Gastrocnemius medialis (tissue), 4 donors: Measurements from ENCODE around the gene HDHD3. TPM values are rescaled to one million over a fixed set of nuclear protein-coding genes. Genes with fewer than 3 reads are reported as not detected.
"Not testable (repeated sequence)": the region's sequence is repeated elsewhere in the genome, so short reads cannot be mapped to it uniquely, and the experiment has no call there.

Experiments used
- ATAC-seq, 2 donors: fragments of 150-250 bp; one replicate each; pipeline ENCODE4 v1.9.1; 2016
- DNase-seq, 2 donors: peaks; one replicate each; pipeline ENCODE4 v3.0.0-alpha.2; 2019
- H3K27ac ChIP-seq, 4 donors: fragments of 200-600 bp; sonication (generic); 1 replicate in 1 of 4; 2 replicates in 3 of 4; pipeline ENCODE4 v1.5.1; 2016 to 2018; ENCODE audit warnings: mild to moderate bottlenecking in 2 of 4, moderate library complexity in 1 of 4
- H3K27me3 ChIP-seq, 3 donors: fragments of 200-600 bp; sonication (generic) in 2 of 3; 1 replicate in 1 of 3; 2 replicates in 2 of 3; pipeline versions ENCODE4 v1.5.1 to v1.6.0; 2016 to 2019; ENCODE audit warnings: mild to moderate bottlenecking in 1 of 3, moderate library complexity in 1 of 3
- H3K36me3 ChIP-seq, 2 donors: fragments of 200-600 bp; sonication (generic) in 1 of 2; one replicate each; pipeline ENCODE4 v1.5.1; 2017 to 2018
- H3K4me1 ChIP-seq, 2 donors: fragments of 200-600 bp; sonication (generic) in 1 of 2; one replicate each; pipeline ENCODE4 v1.5.1; 2016 to 2017; ENCODE audit warnings: mild to moderate bottlenecking in 2 of 2
- H3K4me3 ChIP-seq, 4 donors: fragments of 200-600 bp; sonication (generic) in 3 of 4; 1 replicate in 1 of 4; 2 replicates in 3 of 4; pipeline ENCODE4 v1.5.1; 2016 to 2019; ENCODE audit warnings: mild to moderate bottlenecking in 2 of 4
- H3K9me3 ChIP-seq, 3 donors: fragments of 200-600 bp; sonication (generic) in 2 of 3; 1 replicate in 1 of 3; 2 replicates in 2 of 3; pipeline ENCODE4 v1.5.1; 2016 to 2019
- POLR2A ChIP-seq, 2 donors: fragments of 450-650 bp; IDR thresholded peaks; one replicate each; pipeline ENCODE4 v1.6.1; 2017; ENCODE audit warnings: antibody characterized with exemption in 2 of 2, mild to moderate bottlenecking in 2 of 2, moderate library complexity in 2 of 2
- in situ Hi-C, 4 donors: fragments of 200-750 bp; cut with MboI; loops; one replicate each; pipeline versions ENCODE4 v1.15.0 to v1.8.0; 2017; ENCODE audit warnings: low sequenced_read_pairs in 4 of 4
- intact Hi-C: fragments of 100-400 bp; cut with DNase I; formaldehyde crosslinking; loops from one replicate; pipeline ENCODE4 v1.15.1; 2023; ENCODE audit warnings: low total_unique reads
- total RNA-seq, 4 donors: library from RNA; depleted of rRNA; stranded (reverse); fragments of >200 nt; gene quantifications; one replicate each; pipeline versions ENCODE4 v1.1.0 to v1.2.3, GENCODE V29; 2016
- TF ChIP-seq, protein P1 (sequence below), 5 experiments: fragments of 450-650 bp in 3 of 5; fragments of 200-600 bp in 2 of 5; sonication (generic) in 2 of 5; IDR thresholded peaks in 4 of 5; conservative IDR thresholded peaks in 1 of 5; 1 replicate in 4 of 5; 2 replicates in 1 of 5; pipeline ENCODE4 v1.5.1; 2016 to 2019; ENCODE audit warnings: antibody characterized with exemption in 5 of 5, mild to moderate bottlenecking in 3 of 5, moderate library complexity in 3 of 5

Gene HDHD3
- total RNA-seq, 4 donors from 2014 or later = 10.3 to 16.2 (median 14.1) TPM

DNA sequence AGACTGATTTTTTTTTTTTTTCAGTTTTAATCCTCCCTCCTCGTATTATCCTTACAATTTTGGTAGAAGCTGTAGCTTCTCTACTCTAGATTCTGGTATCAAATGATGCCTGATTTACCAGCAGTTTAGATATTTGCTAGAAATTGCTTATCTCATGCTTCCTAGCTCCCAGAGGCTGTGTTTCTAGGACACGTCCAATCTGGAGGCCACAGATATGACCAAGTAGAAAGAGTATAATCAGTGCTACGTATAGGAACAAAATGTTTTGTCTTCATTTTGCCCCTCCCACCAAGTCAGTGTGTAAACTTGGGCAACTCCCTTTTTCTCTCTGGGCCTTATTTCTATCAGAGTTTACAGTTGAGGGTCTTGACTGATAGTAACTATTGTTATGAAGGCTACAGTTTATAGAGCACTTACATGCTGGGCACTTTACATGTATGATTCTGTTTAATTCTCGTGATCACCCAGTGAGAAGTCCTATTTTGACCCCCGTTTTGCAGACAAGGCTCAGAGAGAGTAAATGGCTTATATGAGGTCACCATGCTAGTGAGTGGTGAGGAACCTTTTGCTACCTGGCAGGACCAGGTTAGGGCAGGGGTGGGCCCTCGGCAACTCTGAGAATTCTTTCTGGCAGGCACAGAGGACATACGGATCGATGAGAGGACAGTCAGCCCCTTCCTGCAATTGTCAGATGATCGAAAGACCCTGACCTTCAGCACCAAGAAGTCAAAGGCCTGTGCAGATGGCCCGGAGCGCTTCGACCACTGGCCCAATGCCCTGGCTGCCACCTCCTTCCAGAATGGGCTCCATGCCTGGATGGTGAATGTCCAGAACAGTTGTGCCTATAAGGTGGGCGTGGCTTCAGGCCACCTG is 7.6 kb downstream of the HDHD3 start:
- peak in 1 of 2 donors; percentile 17 for DNase-seq
- TF ChIP-seq, protein P1, sequence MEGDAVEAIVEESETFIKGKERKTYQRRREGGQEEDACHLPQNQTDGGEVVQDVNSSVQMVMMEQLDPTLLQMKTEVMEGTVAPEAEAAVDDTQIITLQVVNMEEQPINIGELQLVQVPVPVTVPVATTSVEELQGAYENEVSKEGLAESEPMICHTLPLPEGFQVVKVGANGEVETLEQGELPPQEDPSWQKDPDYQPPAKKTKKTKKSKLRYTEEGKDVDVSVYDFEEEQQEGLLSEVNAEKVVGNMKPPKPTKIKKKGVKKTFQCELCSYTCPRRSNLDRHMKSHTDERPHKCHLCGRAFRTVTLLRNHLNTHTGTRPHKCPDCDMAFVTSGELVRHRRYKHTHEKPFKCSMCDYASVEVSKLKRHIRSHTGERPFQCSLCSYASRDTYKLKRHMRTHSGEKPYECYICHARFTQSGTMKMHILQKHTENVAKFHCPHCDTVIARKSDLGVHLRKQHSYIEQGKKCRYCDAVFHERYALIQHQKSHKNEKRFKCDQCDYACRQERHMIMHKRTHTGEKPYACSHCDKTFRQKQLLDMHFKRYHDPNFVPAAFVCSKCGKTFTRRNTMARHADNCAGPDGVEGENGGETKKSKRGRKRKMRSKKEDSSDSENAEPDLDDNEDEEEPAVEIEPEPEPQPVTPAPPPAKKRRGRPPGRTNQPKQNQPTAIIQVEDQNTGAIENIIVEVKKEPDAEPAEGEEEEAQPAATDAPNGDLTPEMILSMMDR (IDR thresholded peaks at IDR 0.05 in 4 of 5, conservative IDR thresholded peaks at IDR 0.05 in 1 of 5) = no peak
- no peak for TF ChIP-seq POLR2A (IDR thresholded peaks at IDR 0.05)
- Histone ChIP-seq H3K27ac (no peak overlapping the region), H3K4me1 (peaks cover 0 to 5% of the 10 kb centered on the region in 2 donors), H3K36me3 (peaks cover 0 to 11% of the 10 kb centered on the region in 2 donors), H3K9me3 (no peaks in the 10 kb centered on the region), H3K4me3 (no peak overlapping the region), H3K27me3 (no peaks in the 10 kb centered on the region)
- in situ Hi-C loops (no loop called here), intact Hi-C loops (no loop called here)
- ATAC-seq = no peak

DNA sequence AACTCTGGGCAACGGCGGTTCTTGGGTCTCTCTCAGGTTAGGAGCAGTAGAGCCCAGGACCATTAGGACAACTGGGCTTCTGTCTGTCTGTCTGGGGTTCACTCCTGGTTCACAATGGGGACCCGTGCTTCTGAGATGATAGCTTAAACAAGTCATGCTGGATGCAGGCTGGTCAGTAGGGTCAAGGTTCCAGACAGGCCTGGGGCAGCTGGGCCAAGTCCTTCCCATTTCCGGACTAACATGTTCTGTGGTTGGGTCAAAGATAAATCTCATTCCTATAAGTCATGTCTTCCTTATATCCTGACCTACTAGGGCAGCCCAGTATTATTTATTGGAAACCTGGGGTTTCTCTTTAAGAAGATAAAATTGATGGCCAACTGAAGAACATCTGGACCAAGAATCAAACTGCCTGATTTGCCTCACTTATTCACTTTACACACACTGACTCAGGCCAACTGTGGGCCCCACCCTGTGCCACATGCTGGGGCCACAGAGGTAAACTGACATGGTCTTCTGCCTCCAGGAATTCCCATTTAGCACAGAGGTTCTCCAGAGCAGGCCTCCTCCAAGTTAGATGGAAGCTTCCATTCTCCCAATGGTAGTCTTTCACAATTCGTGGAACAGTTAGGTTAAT is 8.3 kb downstream of the HDHD3 start:
- Histone ChIP-seq H3K4me3 (no peak overlapping the region), H3K27me3 (no peaks in the 10 kb centered on the region), H3K27ac (no peak overlapping the region), H3K36me3 (peaks cover 0 to 4% of the 10 kb centered on the region in 2 donors), H3K9me3 (no peaks in the 10 kb centered on the region), H3K4me1 (peaks cover 0 to 5% of the 10 kb centered on the region in 2 donors)
- intact Hi-C loops (no loop called here), in situ Hi-C loops (no loop called here)
- ATAC-seq (no peak), DNase-seq (no peak)
- TF ChIP-seq, protein P1 (IDR thresholded peaks at IDR 0.05 in 4 of 5, conservative IDR thresholded peaks at IDR 0.05 in 1 of 5) = no peak
- TF ChIP-seq POLR2A (IDR thresholded peaks at IDR 0.05) = no peak

DNA sequence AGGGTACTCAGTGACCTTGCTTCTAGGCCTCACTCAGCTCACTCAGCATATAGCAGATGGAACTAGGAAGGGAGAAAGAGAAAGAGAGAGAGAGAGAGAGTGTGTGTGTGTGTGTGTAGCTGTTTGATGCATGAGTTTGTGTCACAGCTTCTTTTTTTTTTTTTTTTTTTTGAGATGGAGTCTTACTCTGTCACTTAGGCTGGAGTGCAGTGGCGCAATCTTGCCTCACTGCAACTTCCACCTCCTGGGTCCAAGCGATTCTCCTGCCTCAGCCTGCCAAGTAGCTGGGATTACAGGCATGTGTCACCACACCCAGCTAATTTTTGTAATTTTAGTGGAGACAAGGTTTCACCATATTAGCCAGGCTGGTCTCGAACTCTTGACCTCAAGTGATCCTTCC is 11.1 kb downstream of the HDHD3 start:
- ATAC-seq, intact Hi-C loops, H3K9me3 ChIP-seq, H3K4me3 ChIP-seq, H3K27me3 ChIP-seq, H3K4me1 ChIP-seq, in situ Hi-C loops, H3K27ac ChIP-seq, DNase-seq, H3K36me3 ChIP-seq: not testable (repeated sequence)

DNA sequence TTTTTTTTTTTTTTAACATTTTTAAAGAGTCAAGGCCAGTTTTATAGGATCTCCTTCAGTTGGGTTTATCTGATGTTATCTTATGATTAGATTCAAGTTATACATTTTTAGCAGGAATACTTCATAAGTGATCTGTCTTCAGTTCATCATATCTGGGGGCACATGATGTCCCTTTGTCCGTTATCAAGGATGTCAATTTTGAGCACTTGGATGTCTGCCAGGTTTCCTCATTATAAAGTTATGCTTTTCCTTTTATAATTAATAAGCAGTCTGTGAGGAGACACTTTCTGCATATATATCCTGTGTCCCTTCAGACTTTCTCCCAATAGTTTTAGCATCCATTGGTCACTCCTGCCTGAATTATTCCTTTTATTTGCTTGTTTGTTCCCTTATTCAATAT is 11.8 kb downstream of the HDHD3 start:
- in situ Hi-C loops (no loop called here), intact Hi-C loops (no loop called here)
- TF ChIP-seq, protein P1 (IDR thresholded peaks at IDR 0.05 in 4 of 5, conservative IDR thresholded peaks at IDR 0.05 in 1 of 5) = no peak
- TF ChIP-seq POLR2A (IDR thresholded peaks at IDR 0.05) = no peak
- peaks cover 0 to 4% of the 10 kb centered on the region in 2 donors for H3K4me1 ChIP-seq
- H3K27ac ChIP-seq = no peak overlapping the region
- no peak for ATAC-seq
- no peaks in the 10 kb centered on the region for H3K27me3 ChIP-seq
- no peak for DNase-seq
- no peaks in the 10 kb centered on the region for H3K36me3 ChIP-seq
- no peak overlapping the region for H3K4me3 ChIP-seq
- H3K9me3 ChIP-seq = no peaks in the 10 kb centered on the region

DNA sequence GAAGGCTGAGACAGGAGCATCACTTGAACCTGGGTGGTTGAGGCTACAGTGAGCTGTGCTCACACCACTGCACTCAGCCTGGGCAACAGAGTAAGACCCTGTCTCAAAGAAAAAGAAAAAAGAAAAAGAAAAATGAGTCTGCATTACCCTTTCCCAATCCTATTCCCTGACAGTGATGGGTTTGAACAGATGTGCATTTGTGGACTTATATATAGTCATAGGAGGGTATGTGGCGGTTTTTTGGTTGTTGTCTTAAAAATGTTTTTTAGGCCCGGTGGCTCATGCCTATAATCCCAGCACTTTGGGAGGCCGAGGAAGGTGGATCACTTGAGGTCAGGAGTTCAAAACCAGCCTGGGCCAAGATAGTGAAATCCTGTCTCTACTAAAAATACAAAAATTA is 13.4 kb downstream of the HDHD3 start:
- ATAC-seq (no peak), DNase-seq (no peak)
- Histone ChIP-seq H3K27ac (no peak overlapping the region), H3K27me3 (no peaks in the 10 kb centered on the region), H3K36me3 (no peaks in the 10 kb centered on the region), H3K9me3 (no peaks in the 10 kb centered on the region), H3K4me3 (no peak overlapping the region), H3K4me1 (no peaks in the 10 kb centered on the region)
- in situ Hi-C loops = no loop called here
- intact Hi-C loops = no loop called here
- TF ChIP-seq, protein P1 (IDR thresholded peaks at IDR 0.05 in 4 of 5, conservative IDR thresholded peaks at IDR 0.05 in 1 of 5) = no peak
- no peak for TF ChIP-seq POLR2A (IDR thresholded peaks at IDR 0.05)
